Thymus (tissue), 11 donors: ENCODE data around the gene VPS54. TPM values are rescaled to one million over a fixed set of nuclear protein-coding genes. Genes with fewer than 3 reads are reported as not detected.
"Not testable (repeated sequence)": the region's sequence is repeated elsewhere in the genome, so short reads cannot be mapped to it uniquely, and the experiment has no call there.

Experiments
- DNase-seq, 9 donors: peaks; one replicate each; pipeline ENCODE4 v3.0.0-alpha.2; 2013; ENCODE audit warnings: low spot score in 9 of 9, low read depth in 6 of 9, missing footprints in 1 of 9
- H3K27ac ChIP-seq, 2 donors: one replicate each; pipeline ENCODE4 v1.5.1; 2013; ENCODE audit warnings: control low read depth in 1 of 2, low read depth in 1 of 2, low read length in 1 of 2, mild to moderate bottlenecking in 1 of 2, moderate library complexity in 1 of 2
- H3K27me3 ChIP-seq, 2 donors: one replicate each; pipeline ENCODE4 v1.5.1; 2013; ENCODE audit warnings: low read length in 1 of 2; ENCODE audit not compliant: control insufficient read depth in 2 of 2, insufficient read depth in 1 of 2
- H3K36me3 ChIP-seq, 2 donors: one replicate each; pipeline ENCODE4 v1.5.1; 2013; ENCODE audit warnings: low read length in 1 of 2, mild to moderate bottlenecking in 1 of 2, moderate library complexity in 1 of 2; ENCODE audit not compliant: control insufficient read depth in 2 of 2, insufficient read depth in 2 of 2
- H3K4me1 ChIP-seq, 2 donors: one replicate each; pipeline ENCODE4 v1.5.1; 2013; ENCODE audit warnings: low read length in 2 of 2; ENCODE audit not compliant: control insufficient read depth in 2 of 2, insufficient read depth in 2 of 2
- H3K4me3 ChIP-seq, 2 donors: one replicate each; pipeline ENCODE4 v1.5.1; 2013; ENCODE audit warnings: low read length in 2 of 2, control low read depth in 1 of 2, mild to moderate bottlenecking in 1 of 2
- H3K9me3 ChIP-seq, 2 donors: one replicate each; pipeline ENCODE4 v1.5.1; 2013; ENCODE audit warnings: low read length in 1 of 2, mild to moderate bottlenecking in 1 of 2; ENCODE audit not compliant: control insufficient read depth in 2 of 2, insufficient read depth in 1 of 2
- WGBS: extraction: QIAGEN DNeasy Blood & Tissue Kit; methylation state at CpG from one replicate; pipeline ENCODE4 v1.1.7; 2013; 5-methylcytosine and 5-hydroxymethylcytosine counted together
- polyA plus RNA-seq: library from polyadenylated mRNA; stranded (reverse); fragments of 200-250 nt; gene quantifications from one replicate; pipeline ENCODE4 v1.2.3, GENCODE V29; 2013
- total RNA-seq: library from RNA; stranded (reverse); fragments of 120-200 nt; gene quantifications from one replicate; pipeline ENCODE4 v1.2.4, GENCODE V29; 2013
- donor health status: healthy.

The VPS54 gene
- total and polyA plus RNA-seq, 2 donors, result 21.2 to 24.1 TPM

DNA sequence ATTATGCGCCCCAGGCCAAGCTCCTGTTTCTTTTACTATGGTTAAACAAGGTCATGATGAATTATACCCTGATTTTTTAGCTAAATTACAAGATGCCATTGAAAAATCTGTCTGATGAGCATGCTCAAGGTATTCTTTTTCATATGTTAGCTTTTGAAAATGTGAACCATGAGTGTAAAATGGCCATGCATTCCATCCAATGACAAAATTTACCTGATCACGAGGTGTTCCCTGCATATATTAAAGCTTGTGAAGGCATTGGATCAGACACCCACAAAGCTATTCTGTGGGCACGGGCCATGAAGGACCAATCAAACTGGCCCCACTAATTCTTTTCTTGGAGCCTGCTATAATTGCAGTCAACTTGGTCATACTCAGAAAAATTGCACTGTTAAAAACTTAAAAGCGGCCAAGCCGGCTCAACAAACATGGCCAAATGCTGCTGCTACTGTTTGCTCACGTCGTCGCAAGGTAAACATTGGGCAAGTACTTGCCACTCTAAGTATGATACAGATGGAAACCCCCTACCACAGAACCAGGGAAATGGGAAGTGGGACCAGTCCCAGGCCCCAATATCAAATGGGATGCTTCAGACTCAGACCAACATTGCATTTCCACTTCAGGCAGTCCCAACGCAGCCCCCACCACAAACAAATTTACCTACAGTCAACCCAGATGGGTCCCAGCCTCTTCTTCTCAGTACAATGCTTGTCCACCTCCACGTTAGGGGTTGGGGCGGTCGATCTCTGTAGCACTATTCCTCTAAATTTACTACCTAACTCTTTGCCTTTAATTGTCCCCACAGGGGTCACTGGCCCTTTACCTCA, 27.8 kb downstream of the VPS54 start:
- H3K4me3 ChIP-seq, H3K27ac ChIP-seq, H3K27me3 ChIP-seq, H3K4me1 ChIP-seq, DNase-seq, H3K36me3 ChIP-seq: not testable (repeated sequence)
- peaks cover 0 to 14% of the 10 kb centered on the region in 2 donors for H3K9me3 ChIP-seq
- 98% methylated on average over 12 of the region's 12 CpGs for WGBS

DNA sequence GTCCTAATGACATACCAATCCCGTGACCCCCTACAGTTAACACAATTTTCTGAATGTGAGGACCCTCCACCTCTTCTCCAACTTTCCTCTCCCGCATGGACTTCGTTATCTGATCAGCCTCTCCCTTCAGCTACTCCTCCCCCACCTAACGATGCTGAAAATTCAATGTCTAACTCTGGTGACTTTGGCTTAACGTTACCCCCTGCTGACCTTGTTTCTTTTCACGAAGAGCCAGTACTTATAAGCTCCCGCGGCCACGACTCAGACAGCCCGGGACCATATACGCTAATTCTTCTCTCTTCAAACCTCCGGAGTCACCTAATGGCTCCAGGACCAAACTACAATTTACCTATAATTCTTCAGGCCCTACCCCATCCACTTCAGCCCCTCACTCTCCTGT, 29.2 kb downstream of the VPS54 start:
- no peak for DNase-seq
- H3K4me1 ChIP-seq, result peaks cover 0 to 4% of the 10 kb centered on the region in 2 donors
- no peaks in the 10 kb centered on the region for H3K36me3 ChIP-seq
- H3K27ac ChIP-seq, result no peak overlapping the region
- WGBS, result over 99% methylated on average over 12 of the region's 12 CpGs
- peaks cover 0 to 14% of the 10 kb centered on the region in 2 donors for H3K9me3 ChIP-seq
- H3K27me3 ChIP-seq, result no peaks in the 10 kb centered on the region
- H3K4me3 ChIP-seq, result no peak overlapping the region

DNA sequence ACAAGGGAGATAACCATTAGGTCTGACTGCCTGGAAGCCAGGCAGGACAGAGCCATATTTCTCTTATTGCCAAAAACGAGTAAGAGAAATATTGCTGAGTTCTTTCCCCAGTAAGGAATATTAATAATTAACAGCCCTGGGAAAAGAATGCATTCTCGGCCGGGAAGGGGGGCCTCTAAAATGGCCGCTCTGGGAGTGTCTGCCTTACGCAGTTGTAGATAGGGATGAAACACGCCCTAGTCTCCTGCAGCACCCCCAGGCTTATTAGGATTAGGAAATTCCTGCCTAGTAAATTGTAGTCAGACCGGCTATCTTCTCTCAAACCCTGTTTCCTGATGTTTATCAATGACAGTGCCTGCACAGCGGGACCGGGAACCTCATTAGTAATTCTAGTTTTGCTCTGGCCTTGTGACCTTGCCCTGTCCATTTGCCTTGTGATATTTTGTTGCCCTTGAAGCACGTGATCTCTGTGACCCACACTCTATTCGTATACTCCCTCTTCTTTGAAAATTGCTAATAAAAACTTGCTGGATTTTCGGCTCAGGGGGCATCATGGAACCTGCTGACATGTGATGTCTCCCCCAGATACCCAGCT, 30.3 kb downstream of the VPS54 start:
- H3K9me3 ChIP-seq, result peaks cover 0 to 14% of the 10 kb centered on the region in 2 donors
- not testable (repeated sequence) for H3K27ac ChIP-seq, H3K4me3 ChIP-seq, DNase-seq, H3K4me1 ChIP-seq, H3K27me3 ChIP-seq, H3K36me3 ChIP-seq
- WGBS, result 98% methylated on average over 12 of the region's 12 CpGs

DNA sequence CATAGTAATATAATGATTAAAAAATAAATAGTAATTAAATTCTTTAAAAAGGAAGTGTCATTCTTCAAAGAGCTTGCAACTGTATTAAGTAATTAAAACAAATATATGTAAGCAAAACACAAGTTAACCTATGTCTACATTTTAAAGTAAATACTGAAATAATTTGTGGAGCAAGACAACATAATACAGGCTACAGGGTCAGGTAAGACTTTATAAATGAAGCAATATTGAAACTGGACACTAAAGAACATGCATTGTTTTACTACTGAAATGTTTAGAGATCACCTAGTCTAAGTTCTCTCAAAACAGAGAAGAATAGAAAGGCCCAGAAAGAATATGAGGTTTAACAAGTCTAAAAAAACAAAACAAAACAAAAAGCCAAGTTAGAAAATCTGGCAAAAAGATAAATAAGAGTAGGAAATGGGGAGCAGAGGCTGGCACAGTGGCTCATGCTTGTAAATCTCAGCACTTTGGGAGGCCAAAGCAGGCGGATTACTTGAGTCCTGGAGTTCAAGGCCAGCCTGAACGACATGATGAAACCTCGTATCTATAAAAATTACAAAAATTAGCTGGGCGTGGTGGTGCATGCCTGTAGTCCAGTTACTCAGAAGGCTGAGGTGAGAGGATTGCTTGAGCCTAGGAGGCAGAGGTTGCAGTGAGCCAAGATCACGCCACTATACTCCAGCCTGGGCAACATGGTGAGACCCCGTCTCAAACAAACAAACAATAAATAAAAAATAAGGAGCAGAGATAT, 34.4 kb downstream of the VPS54 start:
- no peaks in the 10 kb centered on the region for H3K27me3 ChIP-seq

DNA sequence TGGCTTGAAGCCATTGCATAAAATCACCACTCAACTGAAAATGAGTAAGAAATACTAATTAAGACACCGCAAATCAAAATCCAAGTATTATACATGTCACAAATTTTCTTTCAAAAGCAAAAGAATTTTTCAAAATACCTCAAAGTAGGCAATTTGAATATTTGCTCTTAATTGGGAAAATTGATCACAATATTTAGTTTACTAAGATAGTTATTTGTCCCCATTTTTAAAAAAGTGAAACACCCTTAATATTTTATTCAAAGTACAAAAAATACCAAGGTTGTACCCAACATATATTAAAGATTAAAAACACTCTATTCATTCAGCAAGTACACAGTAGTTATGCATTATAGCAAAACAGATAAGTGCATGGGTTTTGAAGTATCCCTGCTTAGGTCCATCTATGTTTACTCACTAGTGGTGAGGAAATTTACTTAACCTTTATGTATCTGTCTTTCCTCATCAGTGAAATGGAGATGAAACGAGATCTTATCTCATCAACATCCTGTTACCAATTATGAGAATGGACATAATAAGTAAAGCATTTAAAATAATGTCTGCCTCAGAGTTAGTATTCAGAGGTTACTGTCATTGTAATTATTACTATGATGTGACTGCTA, 35.1 kb downstream of the VPS54 start:
- 89% methylated on average over 2 of the region's 2 CpGs for WGBS
- H3K27ac ChIP-seq, result no peak overlapping the region
- H3K9me3 ChIP-seq, result peaks cover 0 to 3% of the 10 kb centered on the region in 2 donors
- H3K36me3 ChIP-seq, result no peaks in the 10 kb centered on the region
- H3K27me3 ChIP-seq, result no peaks in the 10 kb centered on the region
- DNase-seq, result no peak
- H3K4me3 ChIP-seq, result no peak overlapping the region
- peaks cover 0 to 4% of the 10 kb centered on the region in 2 donors for H3K4me1 ChIP-seq

More for the DNA sequence above, 34.4 kb downstream of the VPS54 start:
- Histone ChIP-seq H3K27ac (peak overlapping the region in 1 of 2 donors; percentile 3), H3K4me1 (peaks cover 0 to 4% of the 10 kb centered on the region in 2 donors), H3K4me3 (no peak overlapping the region), H3K9me3 (peaks cover 0 to 7% of the 10 kb centered on the region in 2 donors), H3K36me3 (no peaks in the 10 kb centered on the region)
- WGBS, result 98% methylated on average over 6 of the region's 6 CpGs
- no peak for DNase-seq

DNA sequence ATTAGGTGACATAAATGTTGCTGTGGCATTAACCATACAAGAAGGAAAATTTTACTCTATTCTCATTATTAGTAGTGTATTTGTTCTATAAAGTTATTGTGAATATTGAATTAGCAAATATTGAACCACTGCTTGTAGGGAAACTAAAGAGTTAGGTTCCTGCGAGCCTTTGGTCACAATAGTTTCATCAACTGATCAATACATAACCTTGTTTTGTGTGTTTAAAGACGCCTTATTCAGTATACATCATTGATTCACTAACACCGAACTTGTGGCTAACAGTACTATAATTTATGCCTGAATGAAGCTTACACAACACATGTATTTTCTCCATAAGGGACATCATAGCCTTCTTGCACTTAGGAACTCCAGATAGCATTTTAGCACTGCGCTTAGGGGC, 36.9 kb downstream of the VPS54 start:
- Histone ChIP-seq H3K4me1 (peaks cover 5 to 15% of the 10 kb centered on the region in 2 donors), H3K27me3 (no peaks in the 10 kb centered on the region), H3K9me3 (no peaks in the 10 kb centered on the region), H3K27ac (peak overlapping the region in 1 of 2 donors; percentile 19), H3K36me3 (no peaks in the 10 kb centered on the region), H3K4me3 (no peak overlapping the region)
- WGBS, result 96% methylated on average over 4 of the region's 4 CpGs
- DNase-seq, result no peak

DNA sequence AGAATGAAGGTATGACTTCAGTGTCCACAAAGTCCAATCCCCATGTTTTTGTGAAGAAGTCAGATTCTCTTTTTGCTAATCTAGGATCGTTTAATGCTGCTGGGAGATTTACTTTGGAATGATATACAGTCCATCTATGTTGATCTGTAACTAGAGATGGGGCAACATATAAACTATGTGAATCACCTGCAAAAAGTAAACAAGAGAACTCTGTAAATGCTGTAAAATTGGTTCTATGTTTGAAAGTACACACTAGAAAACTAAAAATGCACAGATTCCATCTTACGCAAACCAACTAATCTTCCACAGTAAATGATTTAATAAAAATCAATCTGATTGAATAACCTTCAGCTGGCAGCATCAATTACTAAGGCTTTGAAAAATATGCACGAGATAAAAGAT, 37.5 kb downstream of the VPS54 start:
- Histone ChIP-seq H3K27ac (no peak overlapping the region), H3K27me3 (no peaks in the 10 kb centered on the region), H3K36me3 (no peaks in the 10 kb centered on the region), H3K9me3 (no peaks in the 10 kb centered on the region), H3K4me3 (no peak overlapping the region), H3K4me1 (peaks cover 5 to 17% of the 10 kb centered on the region in 2 donors)
- WGBS, result 96% methylated on average over 3 of the region's 3 CpGs
- no peak for DNase-seq

DNA sequence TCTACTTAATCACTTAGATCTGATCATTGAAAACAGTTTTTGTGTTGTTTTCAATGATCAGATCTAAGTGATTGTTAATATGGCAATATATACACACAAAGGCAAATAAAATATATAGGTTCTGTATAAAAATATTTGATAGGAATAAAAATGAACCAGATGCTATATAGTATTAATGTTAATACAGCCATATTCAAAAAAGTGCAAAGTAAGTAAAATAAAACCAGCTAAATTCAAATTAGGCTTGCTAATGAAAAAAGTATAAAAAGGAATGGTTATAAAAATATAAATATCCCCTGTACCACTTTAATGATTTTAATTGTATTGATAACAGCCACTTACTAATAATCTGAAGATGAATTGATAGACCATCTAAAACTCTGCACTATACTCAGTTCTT, 38.4 kb downstream of the VPS54 start:
- H3K9me3 ChIP-seq, result peaks cover 0 to 3% of the 10 kb centered on the region in 2 donors
- peaks cover 3 to 4% of the 10 kb centered on the region in 2 donors for H3K36me3 ChIP-seq
- DNase-seq, result no peak
- no peaks in the 10 kb centered on the region for H3K27me3 ChIP-seq
- H3K4me1 ChIP-seq, result peaks cover 5 to 18% of the 10 kb centered on the region in 2 donors
- no peak overlapping the region for H3K4me3 ChIP-seq
- H3K27ac ChIP-seq, result no peak overlapping the region
